Pulmonary artery endothelial cell (primary cell): Measurements from ENCODE around the gene DCUN1D2. TPM values are rescaled to one million over a fixed set of nuclear protein-coding genes. Genes with fewer than 3 reads are reported as not detected.
A peak's percentile ranks its signal among the peaks of the same experiment; 100 is the strongest.
"Not testable (repeated sequence)": the region's sequence is repeated elsewhere in the genome, so short reads cannot be mapped to it uniquely, and the experiment has no call there.

ENCODE experiments used
- DNase-seq: peaks from one replicate; pipeline ENCODE4 v3.0.0-alpha.2; 2011; ENCODE audit warnings: low read depth, low spot score
- total RNA-seq: library from RNA; depleted of rRNA; stranded (reverse); fragments of >200 nt; gene quantifications from 2 replicates; pipeline ENCODE4 v1.2.3, GENCODE V29; 2014

Gene DCUN1D2
- 7.7 and 8.2 TPM in 2 replicates for total RNA-seq

- peak; percentile 90 for DNase-seq
Observed at GRCh38 chr13:113490496-113491417, at the start of gene DCUN1D2. Gene DCUN1D2 (minus strand): TSS chr13:113490711. CDS start chr13:113490669, 42 bp downstream.

- no peak for DNase-seq
Observed at GRCh38 chr13:113539822-113540221, 49.3 kb upstream of the DCUN1D2 start.

DNA sequence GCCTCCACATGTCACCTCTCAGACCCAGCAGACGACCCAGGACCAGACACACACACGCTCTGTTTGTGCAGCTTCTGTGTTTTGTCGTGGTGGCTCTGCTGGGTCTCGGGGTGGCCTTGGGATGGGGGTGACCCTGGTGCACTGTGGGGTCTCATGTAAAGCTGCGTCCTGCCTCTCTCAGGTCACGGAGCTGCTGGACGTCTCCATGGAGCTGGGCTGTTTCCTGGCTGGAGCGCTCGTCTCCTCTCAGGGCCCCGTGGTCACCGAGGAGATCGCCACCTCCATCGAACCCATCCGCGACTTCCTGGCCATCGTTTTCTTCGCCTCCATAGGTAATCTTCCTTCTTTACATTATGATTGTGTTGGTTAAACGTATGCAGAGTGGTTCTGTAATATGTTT is 48.7 kb upstream of the DCUN1D2 start:
- no peak for DNase-seq

- no peak for DNase-seq
Observed at GRCh38 chr13:113538689-113539058, 48.2 kb upstream of the DCUN1D2 start.

DNA sequence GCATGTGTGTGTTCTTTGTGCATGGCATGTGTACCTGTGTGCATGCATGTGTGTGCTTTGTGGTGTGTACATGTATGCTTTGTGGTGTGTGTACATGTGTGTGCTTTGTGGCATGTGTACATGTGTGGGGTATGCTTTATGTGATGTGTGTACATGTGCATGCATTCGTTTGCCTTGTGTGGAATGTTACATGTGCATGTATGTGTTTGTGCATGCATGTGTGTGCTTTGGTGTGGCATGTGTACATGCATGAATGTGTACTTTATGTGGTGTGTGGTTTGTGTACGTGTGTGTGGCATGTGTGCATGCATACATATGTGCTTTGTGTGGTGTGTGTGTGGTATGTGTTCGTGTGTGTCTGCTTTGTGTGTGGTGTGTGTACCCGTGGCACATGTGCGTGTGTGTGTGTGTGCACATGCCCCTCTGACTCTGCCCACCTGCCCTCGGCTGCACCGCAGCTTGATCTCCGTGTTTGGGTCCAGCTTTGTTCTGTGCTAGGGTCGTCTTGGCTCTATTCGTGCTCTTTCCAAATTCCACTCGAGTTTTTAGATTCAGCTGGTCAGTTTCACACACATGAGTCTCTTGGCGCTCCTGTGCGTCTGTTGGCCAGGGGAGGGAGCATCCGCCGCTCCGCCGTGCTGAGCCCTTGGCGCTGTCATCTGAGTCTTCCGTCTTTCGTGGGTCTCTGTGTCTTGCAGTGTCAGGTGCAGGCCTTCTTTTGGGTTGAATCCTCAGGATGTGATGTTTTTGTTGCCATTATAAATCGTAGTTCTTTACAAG is 47.6 kb upstream of the DCUN1D2 start:
- DNase-seq, result no peak

DNA sequence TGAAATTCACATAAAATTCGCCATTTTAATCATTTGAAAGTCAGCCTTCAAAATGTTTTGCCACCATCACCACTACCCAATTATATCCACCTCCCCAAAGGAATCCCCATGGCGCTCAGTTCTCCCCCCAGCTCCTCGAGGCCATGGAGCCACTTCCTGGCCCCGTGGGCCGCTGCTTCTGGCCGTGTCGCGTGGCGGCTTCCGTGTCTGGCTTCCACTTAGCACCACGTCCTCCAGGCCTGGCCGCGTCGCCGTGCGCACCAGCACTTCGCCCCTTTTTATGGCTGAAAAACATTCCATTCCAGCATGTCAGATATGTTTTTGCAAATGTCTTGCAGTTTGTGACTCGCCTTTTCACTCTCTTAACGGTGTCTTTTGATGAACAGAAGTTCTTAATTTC is 46.7 kb upstream of the DCUN1D2 start:
- DNase-seq, result no peak

GRCh38 chr13:113536461-113537110 is 46.1 kb upstream of the DCUN1D2 start:
- no peak for DNase-seq

GRCh38 chr13:113535381-113535781 is 44.9 kb upstream of the DCUN1D2 start:
- DNase-seq, result no peak

DNA sequence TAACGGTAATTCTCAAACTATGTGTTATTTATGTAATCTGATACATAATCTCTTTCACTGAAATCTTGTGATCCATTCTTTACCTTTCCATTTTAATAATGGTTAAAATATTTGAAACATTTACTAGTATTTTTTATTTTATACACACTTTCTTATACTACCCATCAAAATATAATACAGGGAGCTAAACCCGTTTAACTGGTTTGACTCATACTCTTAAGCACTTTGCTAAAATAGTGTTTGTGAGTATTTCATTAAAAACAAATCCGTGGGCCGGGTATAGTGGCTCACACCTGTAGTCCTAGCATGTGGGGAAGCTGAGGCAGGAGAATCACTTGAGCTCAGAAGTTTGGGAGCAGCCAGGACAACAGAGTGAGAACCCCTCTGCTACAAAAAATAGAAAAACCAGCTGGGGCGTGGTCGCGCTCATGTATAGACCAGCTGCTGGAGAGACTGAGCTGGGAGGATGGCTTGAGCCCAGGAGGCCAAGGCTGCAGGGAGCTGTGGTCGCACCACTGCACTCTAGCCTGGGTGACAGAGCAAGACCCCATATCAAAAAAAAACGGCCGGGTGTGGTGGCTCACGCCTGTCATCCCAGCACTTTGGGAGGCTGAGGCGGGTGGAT is 43.8 kb upstream of the DCUN1D2 start:
- no peak for DNase-seq

DNA sequence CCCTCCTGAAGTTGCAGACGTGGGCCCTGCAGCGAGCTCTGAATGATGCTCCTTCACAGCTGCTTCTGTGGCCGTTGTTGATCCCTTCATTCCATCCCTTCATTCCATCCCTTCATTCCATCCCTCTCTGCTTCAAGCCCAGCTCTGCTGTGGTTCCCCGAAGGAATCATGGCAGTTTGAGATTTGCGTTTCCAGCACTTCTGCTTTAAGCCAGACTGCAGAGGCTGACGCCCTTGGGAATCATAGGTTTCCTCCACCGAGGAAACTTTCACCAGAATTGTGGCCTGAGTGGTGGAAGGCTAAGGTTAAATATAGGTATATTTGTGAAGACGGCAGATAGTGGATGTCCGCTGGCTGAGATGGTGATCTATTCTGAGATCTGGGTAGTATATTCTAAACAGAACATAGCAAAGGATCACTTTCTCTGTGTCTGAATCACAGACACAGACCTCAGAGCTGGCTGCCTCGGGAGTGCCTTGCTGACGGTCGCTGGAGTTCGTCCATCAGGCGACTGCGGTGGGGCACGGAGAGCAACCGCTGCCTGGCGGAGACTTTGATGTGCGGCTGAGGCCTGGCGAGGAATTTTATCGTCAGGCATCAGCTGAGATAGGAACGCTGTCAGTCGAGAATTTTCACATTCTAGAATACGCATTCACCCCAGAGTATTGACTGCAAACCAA is 42.8 kb upstream of the DCUN1D2 start:
- no peak for DNase-seq

DNA sequence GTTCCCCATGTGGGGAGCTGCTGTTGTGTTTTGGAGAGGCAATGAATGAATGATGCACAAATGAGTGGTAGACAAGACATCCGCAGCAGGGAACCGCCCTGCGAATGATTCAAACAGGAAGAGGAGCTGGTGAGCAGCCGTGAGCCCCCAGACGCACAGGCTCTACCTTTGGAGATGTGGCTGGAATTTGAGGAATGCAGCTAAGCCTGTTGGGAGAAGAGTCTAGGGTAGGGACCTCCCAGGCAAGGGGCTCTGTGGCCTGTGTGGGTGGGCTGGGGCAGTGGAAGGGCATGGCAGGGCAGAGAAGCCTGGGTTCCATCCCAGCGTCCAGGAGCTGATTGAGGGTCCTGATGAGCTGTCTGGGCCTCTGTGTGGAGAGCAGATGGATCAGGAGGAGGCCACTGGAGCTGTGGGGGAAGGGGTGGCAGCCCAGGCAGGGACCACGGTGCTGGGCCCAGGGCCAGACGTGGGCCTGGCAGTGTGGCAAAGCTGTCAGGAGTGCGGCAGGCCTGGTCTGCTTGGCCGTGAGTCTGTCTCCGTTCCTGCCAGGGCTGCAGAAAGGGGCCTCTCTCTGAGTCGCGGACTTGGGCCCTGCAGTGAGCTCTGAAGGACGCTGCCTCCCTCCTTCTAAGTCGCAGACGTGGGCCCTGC is 41.8 kb upstream of the DCUN1D2 start:
- DNase-seq, result no peak

- DNase-seq, result no peak
Observed at GRCh38 chr13:113531041-113531873, 40.7 kb upstream of the DCUN1D2 start.

DNA sequence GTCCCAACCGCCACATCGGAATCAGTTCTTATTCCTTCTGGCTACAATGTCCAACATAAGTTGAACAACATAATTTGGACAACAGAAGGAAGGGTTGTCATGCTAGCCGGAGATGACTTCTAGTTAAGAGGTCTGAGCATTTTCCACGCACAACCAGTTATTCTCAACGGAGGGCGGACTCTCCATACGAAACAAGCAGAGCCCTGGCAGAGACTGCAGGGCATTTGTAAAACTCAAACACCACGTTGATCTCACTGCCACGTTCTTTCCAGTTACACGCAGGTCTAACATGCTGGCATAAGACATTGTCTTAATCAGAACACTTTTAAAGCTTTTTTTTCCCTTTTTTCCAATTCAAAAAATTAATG is 38.3 kb upstream of the DCUN1D2 start:
- DNase-seq, result no peak

- no peak for DNase-seq
Observed at GRCh38 chr13:113528101-113528812, 37.7 kb upstream of the DCUN1D2 start.

GRCh38 chr13:113527272-113527958 is 36.9 kb upstream of the DCUN1D2 start:
- no peak for DNase-seq

DNA sequence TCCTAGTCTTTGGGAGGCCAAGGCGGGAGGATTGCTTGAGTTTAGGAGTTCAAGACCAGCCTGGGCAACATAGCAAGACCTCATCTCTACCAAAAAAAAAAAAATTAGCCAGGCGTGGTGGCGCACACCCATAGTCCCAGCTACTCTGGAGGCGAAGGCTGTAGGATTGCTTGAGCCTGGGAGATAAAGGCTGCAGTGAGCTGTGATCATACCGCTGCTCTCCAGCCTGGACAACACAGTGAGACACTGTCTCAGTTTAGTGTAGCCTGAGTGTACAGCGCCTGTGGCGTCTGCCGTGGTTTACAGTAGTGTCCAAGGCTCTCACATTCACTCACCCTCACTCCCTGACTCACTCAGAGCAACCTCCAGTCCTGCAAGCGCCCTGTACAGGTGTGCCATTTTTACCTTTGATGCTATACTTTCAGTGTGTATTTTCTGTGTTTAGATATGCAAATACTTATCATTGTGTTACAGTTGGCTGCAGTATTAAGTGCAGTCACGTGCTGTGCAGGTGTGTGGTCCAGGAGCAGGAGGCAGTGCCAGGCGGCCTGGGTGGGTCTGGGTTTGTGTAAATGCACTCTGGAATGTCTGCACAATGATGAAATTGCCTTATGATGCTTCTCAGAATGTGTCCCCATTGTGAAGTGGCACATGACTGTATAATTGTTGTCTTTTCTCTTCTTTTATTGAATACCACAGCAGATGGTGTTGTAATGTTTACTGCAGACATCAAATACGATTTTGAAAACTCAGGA is 36.1 kb upstream of the DCUN1D2 start:
- no peak for DNase-seq

DNA sequence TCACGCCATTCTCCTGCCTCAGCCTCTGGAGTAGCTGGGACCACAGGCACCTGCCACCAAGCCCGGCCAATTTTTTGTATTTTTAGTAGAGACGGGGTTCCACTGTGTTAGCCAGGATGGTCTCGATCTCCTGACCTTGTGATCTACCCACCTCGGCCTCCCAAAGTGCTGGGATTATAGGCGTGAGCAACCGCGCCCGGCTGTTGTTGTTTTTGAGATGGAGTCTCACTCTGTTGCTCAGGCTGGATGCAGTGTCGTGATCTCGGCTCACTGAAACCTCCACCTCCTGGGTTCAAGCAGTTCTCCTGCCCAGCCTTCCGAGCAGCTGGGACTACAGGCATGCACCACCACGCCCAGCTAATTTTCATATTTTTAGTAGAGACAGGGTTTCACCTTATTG is 31.9 kb upstream of the DCUN1D2 start:
- DNase-seq, result not testable (repeated sequence)

- no peak for DNase-seq
Observed at GRCh38 chr13:113520571-113520970, 30.1 kb upstream of the DCUN1D2 start.
